ENCODE measurements around the gene PLS1. TPM values are rescaled to one million over a fixed set of nuclear protein-coding genes. Genes with fewer than 3 reads are reported as not detected.
"Not testable (repeated sequence)": the region's sequence is repeated elsewhere in the genome, so short reads cannot be mapped to it uniquely, and the experiment has no call there.

PLS1 gene
- total RNA-seq, 1 experiment from 2014 or later = 20.1 TPM

- no peaks in the 10 kb centered on the region for H3K4me1 ChIP-seq (ENCODE audit: insufficient read depth, low read length)
- H2AFZ ChIP-seq (ENCODE audit: low read length) = no peak overlapping the region
- ChIA-PET POLR2A (ENCODE audit: unreplicated experiment) (no interaction called here), CTCF (no interaction called here)
- H4K20me1 ChIP-seq (ENCODE audit: low read length) = no peaks in the 10 kb centered on the region
- no peak overlapping the region for H3K4me3 ChIP-seq (ENCODE audit: low read length)
- H3K79me2 ChIP-seq (ENCODE audit: low read length) = no peaks in the 10 kb centered on the region
- H3K36me3 ChIP-seq (ENCODE audit: low read depth, low read length) = no peaks in the 10 kb centered on the region; the same call in 1 of the 2 replicates
- TF ChIP-seq CTCF (conservative IDR thresholded peaks at IDR 0.05; ENCODE audit: low read depth, low read length) (no peak), EZH2 (IDR thresholded peaks at IDR 0.05; ENCODE audit: low read length, unreplicated experiment) (no peak), EZH2phosphoT487 (IDR thresholded peaks at IDR 0.05; ENCODE audit: borderline replicate concordance, low read length) (no peak)
- BruUV-seq (replicated peaks) = no TSS peak
- H3F3A ChIP-seq (ENCODE audit: low read length, unreplicated experiment) = no peaks in the 10 kb centered on the region
- no peaks in the 10 kb centered on the region for H3K27me3 ChIP-seq (ENCODE audit: low read length)
- no peaks in the 10 kb centered on the region for H3K9me2 ChIP-seq (replicated peaks; ENCODE audit: low read length)
- H3K27ac ChIP-seq (ENCODE audit: low read length) = no peak overlapping the region
- H3K4me2 ChIP-seq (ENCODE audit: low read length) = no peak overlapping the region
- ATAC-seq = peak; percentile 43
- H3K9ac ChIP-seq (ENCODE audit: low read length) = no peak overlapping the region
- intact Hi-C loops (cut with micrococcal nuclease) = no loop called here
- H3K9me3 ChIP-seq (ENCODE audit: low read length) = no peaks in the 10 kb centered on the region
- DNase-seq = no peak
Observed at GRCh38 chr3:142566096-142566495, 30.1 kb upstream of the PLS1 start.

GRCh38 chr3:142568393-142569017 lies 27.7 kb upstream of the PLS1 start:
- DNase-seq (no peak), ATAC-seq (no peak)
- Histone ChIP-seq H3K4me3 (ENCODE audit: low read length) (no peak overlapping the region), H3K9ac (ENCODE audit: low read length) (no peak overlapping the region), H3K79me2 (ENCODE audit: low read length) (peaks cover 13% of the 10 kb centered on the region), H3K27ac (ENCODE audit: low read length) (no peak overlapping the region), H3K36me3 (ENCODE audit: low read depth, low read length) (no peaks in the 10 kb centered on the region), H4K20me1 (ENCODE audit: low read length) (no peaks in the 10 kb centered on the region), H3K4me2 (ENCODE audit: low read length) (no peak overlapping the region), H2AFZ (ENCODE audit: low read length) (no peak overlapping the region), H3K4me1 (ENCODE audit: insufficient read depth, low read length) (no peaks in the 10 kb centered on the region), H3K9me3 (ENCODE audit: low read length) (no peaks in the 10 kb centered on the region), H3K27me3 (ENCODE audit: low read length) (no peaks in the 10 kb centered on the region), H3K9me2 (replicated peaks; ENCODE audit: low read length) (no peaks in the 10 kb centered on the region), H3F3A (ENCODE audit: low read length, unreplicated experiment) (no peaks in the 10 kb centered on the region)
- BruUV-seq (replicated peaks) = no TSS peak
- TF ChIP-seq CTCF (conservative IDR thresholded peaks at IDR 0.05; ENCODE audit: low read depth, low read length) (no peak), EZH2 (IDR thresholded peaks at IDR 0.05; ENCODE audit: low read length, unreplicated experiment) (no peak), EZH2phosphoT487 (IDR thresholded peaks at IDR 0.05; ENCODE audit: borderline replicate concordance, low read length) (no peak)
- CTCF ChIA-PET = no interaction called here
- intact Hi-C loops (cut with micrococcal nuclease) = no loop called here
- POLR2A ChIA-PET (ENCODE audit: unreplicated experiment) = no interaction called here

- H3K36me3 ChIP-seq (ENCODE audit: low read depth, low read length); H4K20me1 ChIP-seq (ENCODE audit: low read length); H3K27me3 ChIP-seq (ENCODE audit: low read length); H3K9ac ChIP-seq (ENCODE audit: low read length); ATAC-seq; H2AFZ ChIP-seq (ENCODE audit: low read length); H3K4me3 ChIP-seq (ENCODE audit: low read length); H3K4me2 ChIP-seq (ENCODE audit: low read length); H3K27ac ChIP-seq (ENCODE audit: low read length); BruUV-seq (replicated peaks); H3K4me1 ChIP-seq (ENCODE audit: insufficient read depth, low read length); intact Hi-C loops (cut with micrococcal nuclease); H3K9me3 ChIP-seq (ENCODE audit: low read length); H3F3A ChIP-seq (ENCODE audit: low read length, unreplicated experiment); CTCF ChIA-PET; POLR2A ChIA-PET (ENCODE audit: unreplicated experiment); DNase-seq; H3K9me2 ChIP-seq (replicated peaks; ENCODE audit: low read length): not testable (repeated sequence)
- H3K79me2 ChIP-seq (ENCODE audit: low read length) = peaks cover 20% of the 10 kb centered on the region
Observed at GRCh38 chr3:142569422-142569821, 26.8 kb upstream of the PLS1 start.

GRCh38 chr3:142574223-142574622 lies 22.0 kb upstream of the PLS1 start:
- BruUV-seq (replicated peaks); H2AFZ ChIP-seq (ENCODE audit: low read length); ATAC-seq; H3K4me2 ChIP-seq (ENCODE audit: low read length); H3K9ac ChIP-seq (ENCODE audit: low read length); H3K4me3 ChIP-seq (ENCODE audit: low read length); H3K9me3 ChIP-seq (ENCODE audit: low read length); H3K9me2 ChIP-seq (replicated peaks; ENCODE audit: low read length); POLR2A ChIA-PET (ENCODE audit: unreplicated experiment); H3K36me3 ChIP-seq (ENCODE audit: low read depth, low read length); H4K20me1 ChIP-seq (ENCODE audit: low read length); H3F3A ChIP-seq (ENCODE audit: low read length, unreplicated experiment); H3K27me3 ChIP-seq (ENCODE audit: low read length); intact Hi-C loops (cut with micrococcal nuclease); H3K27ac ChIP-seq (ENCODE audit: low read length); DNase-seq; CTCF ChIA-PET: not testable (repeated sequence)
- peaks cover 62% of the 10 kb centered on the region for H3K79me2 ChIP-seq (ENCODE audit: low read length)
- H3K4me1 ChIP-seq (ENCODE audit: insufficient read depth, low read length) = peaks cover 21% of the 10 kb centered on the region
